AG10803 (cell line): ENCODE data around the gene WDR59.
A peak's percentile ranks its signal among the peaks of the same experiment; 100 is the strongest.

ENCODE experiments used
- DNase-seq: peaks from one replicate; pipeline ENCODE4 v3.0.0; 2010; ENCODE audit warnings: low read depth
- H3K4me3 ChIP-seq: 2 replicates; pipeline ENCODE4 v1.5.1; 2011; ENCODE audit warnings: mild to moderate bottlenecking, low read length, control low read depth
- CTCF ChIP-seq: conservative IDR thresholded peaks from 2 replicates; pipeline ENCODE4 v1.5.1; 2011; ENCODE audit warnings: mild to moderate bottlenecking, low read length, control low read depth, inconsistent platforms

The WDR59 gene

GRCh38 chr16:75011634-75012307 lies 26.8 kb upstream of the WDR59 start:
- peak overlapping the region; percentile 25; the same call in 1 of the 2 replicates for H3K4me3 ChIP-seq
- TF ChIP-seq CTCF: no peak
- peak; percentile 86 for DNase-seq

GRCh38 chr16:75010427-75010826 lies 25.5 kb upstream of the WDR59 start:
- H3K4me3 ChIP-seq: no peak overlapping the region
- DNase-seq: no peak
- no peak for TF ChIP-seq CTCF

- no peak for TF ChIP-seq CTCF
- no peak for DNase-seq
These were observed 22.5 kb upstream of the WDR59 start for GRCh38 chr16:75007443-75007842.

GRCh38 chr16:75005697-75006096 lies 20.8 kb upstream of the WDR59 start:
- no peak for DNase-seq
- H3K4me3 ChIP-seq: no peak overlapping the region
- no peak for TF ChIP-seq CTCF

More at GRCh38 chr16:75007443-75007842, 22.5 kb upstream of the WDR59 start:
- no peak overlapping the region for H3K4me3 ChIP-seq

- no peak for TF ChIP-seq CTCF
These were observed 19.5 kb upstream of the WDR59 start for GRCh38 chr16:75004460-75004859.

GRCh38 chr16:75003931-75004330 lies 19.0 kb upstream of the WDR59 start:
- no peak for TF ChIP-seq CTCF

More at GRCh38 chr16:75004460-75004859, 19.5 kb upstream of the WDR59 start:
- DNase-seq: no peak
- H3K4me3 ChIP-seq: no peak overlapping the region

GRCh38 chr16:75002474-75002873 lies 17.6 kb upstream of the WDR59 start:
- no peak for TF ChIP-seq CTCF
- no peak for DNase-seq
- H3K4me3 ChIP-seq: no peak overlapping the region

More at GRCh38 chr16:75003931-75004330, 19.0 kb upstream of the WDR59 start:
- H3K4me3 ChIP-seq: no peak overlapping the region
- DNase-seq: no peak
